RPMI8226 (cell line): Measurements from ENCODE around the gene ZPR1.
"Not testable (repeated sequence)": the region's sequence is repeated elsewhere in the genome, so short reads cannot be mapped to it uniquely, and the experiment has no call there.

Source experiments
- DNase-seq: peaks from one replicate; pipeline ENCODE4 v3.0.0-alpha.2; 2015

Gene ZPR1

GRCh38 chr11:116823031-116823843 is 35.4 kb upstream of the ZPR1 start, which contains the start of gene APOA4:
APOA4 (minus strand) TSS chr11:116823304; CDS start chr11:116823191, 113 bp downstream.
- no peak for DNase-seq

DNA sequence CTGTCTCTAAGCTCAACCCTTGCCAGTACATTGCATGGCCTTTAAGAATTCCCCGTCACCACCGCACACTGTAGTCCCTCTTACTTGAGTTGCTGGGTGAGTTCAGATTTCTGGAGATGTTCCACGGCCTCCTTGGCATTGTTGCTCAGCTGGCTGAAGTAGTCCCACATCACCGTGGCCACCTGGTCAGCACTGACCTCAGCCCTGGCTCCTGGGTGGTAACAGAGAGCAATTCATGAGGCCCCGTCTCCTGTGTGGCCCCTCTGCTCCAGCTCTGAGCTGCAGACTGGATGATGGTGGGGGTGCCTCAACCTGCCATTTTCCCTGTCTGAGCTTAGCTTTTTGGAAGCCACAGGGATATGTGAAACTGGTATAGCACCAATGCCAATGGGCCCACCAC is 34.8 kb upstream of the ZPR1 start:
- no peak for DNase-seq

GRCh38 chr11:116821050-116821918 is 33.5 kb upstream of the ZPR1 start:
- DNase-seq = no peak

DNA sequence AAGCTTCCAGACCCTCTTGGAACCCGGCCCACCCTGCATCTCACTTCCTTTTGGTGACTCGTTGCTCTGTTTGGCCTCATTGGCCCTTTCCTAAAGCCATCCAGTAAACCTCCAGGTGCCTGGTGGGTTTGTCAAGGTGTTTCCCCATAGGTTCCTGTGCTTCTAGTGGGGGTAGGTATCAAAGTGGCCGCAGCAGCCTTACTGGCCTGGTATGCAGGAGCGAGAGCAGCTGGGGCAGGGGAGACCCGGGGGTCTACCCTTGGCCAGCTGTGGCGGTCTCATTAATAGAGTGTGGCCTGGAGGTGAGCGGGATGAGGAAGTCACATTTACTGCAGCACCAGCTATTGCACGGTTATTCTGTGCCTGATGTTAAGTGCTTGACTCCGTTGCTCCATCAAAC is 31.2 kb upstream of the ZPR1 start:
- DNase-seq = no peak

DNA sequence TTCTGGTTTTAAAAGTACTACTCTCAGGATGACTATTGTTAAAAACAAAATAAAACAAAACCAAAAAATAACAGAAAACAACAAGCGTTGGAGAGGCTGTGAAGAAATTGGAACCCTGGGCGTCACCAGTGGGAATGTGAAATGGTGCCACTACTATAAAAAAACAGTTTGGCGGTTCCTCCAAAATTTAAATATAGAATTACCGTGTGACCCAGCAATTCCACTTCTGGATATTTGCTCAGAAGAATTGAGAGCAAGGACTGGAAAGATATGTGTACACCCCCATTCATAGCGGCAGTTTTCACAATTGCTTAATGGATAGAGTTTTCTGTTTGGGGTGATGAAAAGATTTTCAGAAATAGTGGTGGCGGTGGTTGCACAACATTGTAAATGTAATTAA is 26.7 kb upstream of the ZPR1 start:
- no peak for DNase-seq

- DNase-seq = no peak
These were observed 26.1 kb upstream of the ZPR1 start for GRCh38 chr11:116813781-116814471.

DNA sequence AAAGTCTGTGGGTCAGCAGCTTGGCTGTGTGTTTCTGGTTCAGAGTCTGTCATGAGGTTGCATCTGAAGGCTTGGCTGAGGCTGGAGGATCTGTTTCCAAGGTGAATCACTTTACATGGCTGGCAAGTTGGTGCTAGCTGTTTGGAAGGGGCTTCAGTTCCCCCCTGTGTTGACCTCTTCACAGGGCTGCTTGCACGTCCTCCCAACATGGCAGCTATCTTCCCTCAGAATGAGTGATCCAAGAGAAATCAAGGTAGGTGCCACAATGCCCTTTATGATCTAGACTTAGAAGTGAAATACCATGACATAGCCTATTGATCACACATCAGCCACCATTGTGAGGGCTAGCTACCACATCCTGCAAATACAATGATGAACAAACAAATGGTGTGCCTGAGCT is 25.3 kb upstream of the ZPR1 start:
- no peak for DNase-seq

GRCh38 chr11:116812109-116812508 is 24.3 kb upstream of the ZPR1 start:
- DNase-seq = no peak

DNA sequence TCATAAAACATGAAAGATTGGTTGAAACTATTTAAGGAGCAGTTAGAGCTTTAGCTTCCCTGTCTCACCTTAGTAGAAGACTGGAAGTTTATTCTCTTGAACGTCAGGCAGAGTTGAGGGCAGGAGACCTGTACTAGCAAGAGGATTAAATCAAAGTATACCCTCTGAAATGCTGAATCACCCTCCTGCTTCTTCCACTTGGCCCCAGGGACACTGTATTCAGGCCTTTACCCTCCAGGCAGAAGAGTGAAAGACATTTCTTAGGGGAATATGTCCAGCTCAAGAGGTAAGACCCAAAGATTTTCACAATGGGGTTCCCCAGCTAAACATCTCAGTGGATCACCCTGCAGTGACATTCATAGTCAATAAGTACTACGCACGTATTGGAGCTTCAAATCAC is 23.4 kb upstream of the ZPR1 start:
- no peak for DNase-seq

DNA sequence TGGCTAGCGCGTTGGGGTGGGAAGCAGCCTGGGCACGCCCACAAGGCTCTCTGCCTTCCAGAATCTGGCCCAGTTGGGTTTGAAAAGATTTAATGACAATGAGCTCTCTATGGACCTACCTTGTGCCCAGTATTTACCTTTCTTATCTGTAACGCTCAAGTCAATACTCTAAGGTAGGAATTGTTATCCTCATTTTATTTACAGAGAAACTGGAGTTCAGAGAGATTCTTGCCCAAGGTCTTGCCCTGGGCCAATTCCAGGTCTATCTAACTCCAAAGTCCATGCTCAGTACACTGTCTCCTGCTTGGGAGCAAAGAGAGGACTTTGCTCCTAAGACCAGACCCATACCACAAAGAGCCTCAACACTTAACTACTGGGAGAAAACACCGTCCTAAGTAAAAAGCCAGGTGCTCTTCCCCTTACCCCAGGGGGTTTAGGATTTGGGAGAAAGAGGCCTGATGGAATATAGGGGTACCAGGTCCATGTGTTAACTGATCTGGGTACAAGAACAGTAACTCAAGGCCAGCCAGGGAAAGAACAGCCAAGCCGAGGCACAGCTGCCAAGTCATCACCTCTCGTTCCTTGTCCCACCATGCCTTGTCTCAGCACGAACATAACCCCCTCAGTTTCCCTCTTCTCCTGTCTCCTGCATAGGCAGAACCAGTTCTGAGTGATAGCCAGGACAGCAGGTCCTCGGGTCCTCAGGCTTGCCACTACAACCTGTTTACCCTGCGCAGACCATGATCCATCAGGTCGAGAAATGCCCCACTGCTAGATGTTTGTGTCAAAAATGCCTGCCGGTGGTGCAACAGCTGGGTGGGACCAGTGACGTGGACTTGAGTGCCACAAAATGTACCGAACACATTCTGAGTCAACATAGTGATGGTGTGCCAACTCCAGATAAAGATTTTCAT is 20.7 kb upstream of the ZPR1 start:
- no peak for DNase-seq

DNA sequence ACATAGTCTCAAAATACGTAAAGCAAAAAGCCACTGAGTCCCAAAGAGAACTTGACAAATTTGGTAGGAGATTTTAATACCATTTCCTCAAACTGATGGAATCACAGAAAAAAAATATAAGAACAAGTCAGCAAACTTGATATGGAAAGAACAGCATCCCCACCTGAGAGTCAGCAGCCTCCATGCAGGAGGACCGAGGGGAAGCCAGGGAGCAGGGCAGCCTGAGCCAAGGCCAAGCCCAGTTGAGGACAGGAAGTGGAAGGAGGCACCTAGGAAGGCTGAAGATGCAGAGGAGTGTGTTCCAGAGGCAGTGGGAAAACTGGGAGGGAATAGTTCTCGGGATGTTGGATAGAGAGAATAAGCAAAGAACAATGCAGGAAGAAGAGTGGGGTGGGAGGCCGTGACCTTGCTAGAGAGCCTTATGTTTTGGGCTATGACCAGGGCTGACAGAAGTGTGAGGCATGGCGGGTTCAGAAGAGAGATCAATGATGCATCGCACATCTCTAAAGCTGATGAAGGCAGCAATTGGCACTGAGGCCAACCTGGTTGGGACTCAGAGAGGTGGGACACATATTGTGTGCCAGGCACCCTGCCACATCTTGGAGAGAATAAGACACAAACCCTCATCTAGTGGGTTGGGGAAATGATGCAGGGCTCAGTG is 19.9 kb upstream of the ZPR1 start:
- DNase-seq = no peak

- DNase-seq = no peak
These were observed 16.2 kb upstream of the ZPR1 start for GRCh38 chr11:116804001-116804400.

GRCh38 chr11:116801662-116802061 is 13.8 kb upstream of the ZPR1 start:
- DNase-seq = not testable (repeated sequence)

DNA sequence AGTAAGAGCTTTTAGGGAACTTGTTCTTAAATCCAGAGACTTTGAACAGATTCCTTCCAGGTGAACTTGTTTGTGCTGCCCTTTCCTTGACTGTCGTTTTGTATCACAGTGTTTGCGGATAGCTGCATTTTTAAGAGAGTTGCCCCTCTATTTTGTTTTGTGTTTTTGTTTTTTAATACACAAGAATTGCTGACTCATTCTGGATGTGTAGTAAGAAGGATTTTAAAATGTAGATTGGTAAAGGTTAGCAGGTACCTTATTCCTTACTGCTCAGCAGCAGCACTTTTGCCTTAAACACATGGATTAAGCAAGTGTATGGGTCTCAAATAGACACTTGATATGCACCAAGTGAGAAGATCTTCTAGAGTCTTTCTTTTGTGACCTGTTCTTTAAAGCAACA is 12.8 kb upstream of the ZPR1 start:
- DNase-seq = no peak

GRCh38 chr11:116798368-116798767 is 10.5 kb upstream of the ZPR1 start:
- DNase-seq = no peak

- no peak for DNase-seq
These were observed 10.0 kb upstream of the ZPR1 start for GRCh38 chr11:116797816-116798215.

- DNase-seq = no peak
These were observed 8.7 kb upstream of the ZPR1 start for GRCh38 chr11:116796548-116796947.

- no peak for DNase-seq
These were observed 7.0 kb upstream of the ZPR1 start for GRCh38 chr11:116794851-116795250.

GRCh38 chr11:116793772-116794097 is 5.9 kb upstream of the ZPR1 start:
- no peak for DNase-seq

DNA sequence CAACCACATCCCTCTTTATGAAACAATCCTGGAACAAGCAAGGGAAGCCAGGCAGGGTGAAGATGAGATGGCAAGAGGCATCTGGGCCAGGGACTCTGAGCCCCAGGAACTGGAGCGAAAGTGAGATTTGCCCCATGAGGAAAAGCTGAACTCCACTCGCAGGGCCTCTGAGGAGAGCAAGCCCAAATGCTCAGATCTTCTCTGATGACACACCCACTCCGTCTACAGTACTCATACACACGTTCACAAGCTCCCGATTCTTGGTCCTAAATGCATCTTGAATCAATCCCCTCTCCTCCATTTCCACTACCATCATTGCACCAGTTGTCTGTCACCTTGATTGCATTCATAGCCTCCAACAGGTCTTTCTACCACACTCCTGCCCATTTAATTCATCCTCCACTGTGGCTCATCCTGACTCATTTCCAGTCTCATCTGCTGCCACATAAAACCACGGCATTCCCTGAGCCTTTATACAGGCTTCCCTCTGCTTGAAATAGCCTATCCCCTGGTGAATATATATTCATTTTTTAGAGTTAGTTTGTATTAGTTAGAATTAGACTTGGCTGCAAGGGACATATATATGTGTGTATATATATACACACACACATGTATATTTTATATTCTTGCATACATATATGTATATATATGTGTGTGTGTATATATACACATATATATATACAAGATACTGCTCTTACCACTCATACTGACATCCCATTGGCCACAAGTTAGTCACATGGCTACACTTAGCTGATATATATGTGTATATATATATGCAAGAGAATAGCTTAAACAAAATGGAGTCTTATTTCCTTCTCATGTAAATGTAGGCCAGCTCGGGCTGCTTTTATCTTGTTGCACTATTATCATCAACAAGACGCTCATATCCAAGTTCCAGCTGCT is 5.3 kb upstream of the ZPR1 start:
- no peak for DNase-seq
